HG03558 (cell line): Measurements from ENCODE around the gene RPTOR.

Experiments used
- ATAC-seq: cut with Tn5 transposase; IDR thresholded peaks from one replicate; pipeline ENCODE4 v1.9.1; 2021; ENCODE audit warnings: moderate number of reproducible peaks; ENCODE audit not compliant: unreplicated experiment; ENCODE audit errors: extremely low read depth

Gene RPTOR

DNA sequence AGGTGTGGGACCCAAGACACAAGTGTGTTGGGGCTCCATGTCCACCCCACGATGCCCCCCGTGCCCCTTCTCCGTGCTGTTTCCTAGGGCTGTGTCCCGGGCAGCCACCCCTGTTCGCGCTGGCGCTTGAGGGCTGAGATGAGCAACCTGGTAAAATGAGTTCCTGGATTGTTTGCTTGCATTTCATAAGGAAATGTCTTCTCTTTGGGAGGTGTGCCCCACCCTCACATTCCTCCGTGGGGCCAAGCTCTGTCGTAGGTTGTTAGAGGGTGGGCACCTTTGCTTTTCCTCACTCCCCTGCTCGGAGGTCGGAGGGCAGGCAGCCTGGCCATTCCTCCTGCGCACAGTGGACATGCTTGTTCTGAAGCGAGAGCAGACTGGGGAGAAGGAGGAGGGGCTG lies 275.7 kb downstream of the RPTOR start:
- ATAC-seq = no peak

DNA sequence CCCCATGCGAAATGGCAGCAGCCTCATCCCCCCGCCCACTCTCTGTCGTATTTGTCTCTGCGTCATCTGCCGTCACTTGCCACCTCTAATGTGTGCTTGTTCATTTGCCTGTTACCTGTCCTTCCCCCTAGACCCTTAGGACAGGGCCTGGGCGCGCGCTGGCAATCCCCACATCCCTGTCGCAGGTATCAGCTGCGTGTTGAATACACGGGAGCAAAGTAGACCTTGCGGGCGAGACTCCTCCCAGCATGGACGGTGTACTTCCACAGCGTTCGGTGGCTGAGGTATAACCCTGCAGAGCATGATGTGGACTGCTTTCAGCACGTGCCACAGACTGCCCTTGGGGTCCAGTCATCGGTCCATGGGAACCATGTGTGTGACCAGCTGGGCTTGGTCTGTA lies 276.9 kb downstream of the RPTOR start:
- ATAC-seq = no peak

DNA sequence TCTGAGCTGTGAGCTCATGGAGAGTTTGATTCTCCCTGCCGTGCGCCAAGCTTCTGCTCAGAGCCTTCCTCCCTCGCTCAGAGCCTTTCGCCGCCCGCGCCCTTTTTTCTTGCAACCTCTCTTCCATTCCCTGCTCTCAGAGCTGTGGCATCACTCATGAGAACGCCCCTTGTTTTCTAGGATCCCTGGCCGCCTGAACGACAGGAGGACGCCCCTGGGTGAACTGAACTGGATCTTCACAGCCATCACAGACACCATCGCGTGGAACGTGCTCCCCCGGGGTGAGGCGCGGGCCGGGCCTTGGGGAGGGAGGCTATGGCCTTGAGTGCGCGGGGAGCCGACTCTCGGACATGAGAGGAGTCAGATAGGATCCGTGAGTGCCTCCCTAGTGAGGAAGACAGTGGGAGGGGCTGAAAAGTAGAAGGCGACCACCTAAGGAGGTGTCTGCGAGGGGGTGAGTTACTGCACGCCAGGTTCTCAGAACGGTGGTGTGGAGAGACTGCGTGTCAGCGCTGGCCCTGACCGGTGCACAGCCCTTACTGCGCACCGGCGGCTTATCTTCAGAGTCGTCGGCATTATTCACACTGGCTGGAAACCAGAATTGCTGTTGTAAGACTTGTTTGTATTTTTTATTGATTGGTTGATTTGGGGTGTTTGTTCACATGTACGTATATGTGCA lies 277.5 kb downstream of the RPTOR start:
- ATAC-seq = no peak

GRCh38 chr17:80822700-80823410 lies 278.2 kb downstream of the RPTOR start:
- ATAC-seq = no peak

DNA sequence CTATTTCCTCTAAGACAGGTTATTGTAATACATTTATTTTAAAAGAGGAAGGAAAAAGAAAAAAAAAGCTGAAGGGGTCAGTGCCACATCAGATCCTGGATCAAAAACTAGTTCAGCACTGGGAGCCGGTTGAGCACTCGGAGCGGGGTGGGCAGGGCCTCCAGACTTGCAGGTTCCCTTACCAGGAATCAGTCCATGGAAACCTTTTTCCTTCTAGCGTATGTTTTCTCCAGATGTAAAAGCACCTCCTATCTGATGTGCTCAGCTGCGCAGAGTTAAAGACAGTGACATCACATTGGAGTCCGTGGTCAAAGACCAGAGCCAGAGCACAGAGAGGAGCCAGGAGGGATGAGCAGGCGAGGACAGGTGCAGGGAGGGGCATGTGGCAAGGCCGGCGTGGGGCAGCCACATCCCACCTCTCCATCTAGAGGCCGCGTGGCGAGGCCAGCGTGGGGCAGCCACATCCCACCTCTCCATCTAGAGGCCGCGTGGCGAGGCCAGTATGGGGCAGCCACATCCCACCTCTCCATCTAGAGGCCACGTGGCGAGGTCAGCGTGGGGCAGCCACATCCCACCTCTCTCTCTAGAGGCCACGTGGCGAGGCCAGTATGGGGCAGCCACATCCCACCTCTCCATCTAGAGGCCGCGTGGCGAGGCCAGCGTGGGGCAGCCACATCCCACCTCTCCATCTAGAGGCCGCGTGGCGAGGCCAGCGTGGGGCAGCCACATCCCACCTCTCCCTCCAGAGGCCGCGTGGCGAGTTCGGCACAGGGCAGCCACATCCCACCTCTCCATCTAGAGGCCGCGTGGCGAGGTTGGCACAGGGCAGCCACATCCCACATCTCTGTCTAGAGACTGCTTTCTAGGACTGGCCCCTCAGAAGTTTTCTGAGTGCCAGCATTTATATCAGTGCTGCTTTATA lies 280.2 kb downstream of the RPTOR start:
- ATAC-seq = no peak

DNA sequence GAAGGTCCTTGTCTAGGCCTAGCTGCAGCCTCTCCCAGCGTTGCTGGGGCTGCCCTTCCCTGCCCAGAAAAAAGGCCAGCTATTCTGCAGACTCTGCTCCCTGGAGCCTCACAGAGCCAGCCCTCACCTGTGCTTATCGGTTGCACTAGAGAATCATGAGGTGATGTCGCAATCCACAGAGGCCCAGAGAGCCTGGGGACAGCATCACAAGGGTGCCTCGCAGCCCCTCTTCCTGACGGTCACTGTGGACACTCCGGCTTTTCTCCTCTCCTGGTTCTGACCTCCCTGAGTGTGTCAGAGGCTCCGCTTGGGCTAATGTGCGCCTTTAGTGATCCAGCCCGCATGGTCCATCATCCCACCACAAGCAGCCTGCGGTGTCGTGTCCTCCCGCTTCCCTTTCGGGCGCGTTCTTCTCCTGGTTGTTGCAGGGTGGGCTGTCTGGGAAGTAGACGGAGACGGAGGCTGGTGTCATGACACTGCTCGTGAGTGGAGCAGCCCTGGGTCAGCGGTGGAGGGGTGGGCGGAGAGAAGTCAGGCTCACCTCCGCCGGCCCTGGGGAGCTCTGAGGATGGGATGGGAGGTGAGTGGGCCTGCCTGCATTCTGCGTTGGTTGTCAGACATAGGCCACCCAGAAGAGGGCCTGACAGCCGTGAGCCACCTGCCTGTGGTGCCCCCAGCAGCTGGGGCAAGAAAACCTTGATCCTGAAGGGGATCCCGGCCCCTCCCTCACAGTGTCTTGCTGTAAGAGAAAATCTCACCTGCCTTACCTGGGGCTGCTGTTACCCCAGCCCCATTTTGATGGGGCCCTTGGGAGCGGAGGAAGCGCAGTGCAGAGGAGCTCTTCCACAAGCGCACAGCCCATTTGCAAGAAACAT lies 281.1 kb downstream of the RPTOR start:
- ATAC-seq = no peak

GRCh38 chr17:80826346-80826954 lies 281.8 kb downstream of the RPTOR start:
- no peak for ATAC-seq

DNA sequence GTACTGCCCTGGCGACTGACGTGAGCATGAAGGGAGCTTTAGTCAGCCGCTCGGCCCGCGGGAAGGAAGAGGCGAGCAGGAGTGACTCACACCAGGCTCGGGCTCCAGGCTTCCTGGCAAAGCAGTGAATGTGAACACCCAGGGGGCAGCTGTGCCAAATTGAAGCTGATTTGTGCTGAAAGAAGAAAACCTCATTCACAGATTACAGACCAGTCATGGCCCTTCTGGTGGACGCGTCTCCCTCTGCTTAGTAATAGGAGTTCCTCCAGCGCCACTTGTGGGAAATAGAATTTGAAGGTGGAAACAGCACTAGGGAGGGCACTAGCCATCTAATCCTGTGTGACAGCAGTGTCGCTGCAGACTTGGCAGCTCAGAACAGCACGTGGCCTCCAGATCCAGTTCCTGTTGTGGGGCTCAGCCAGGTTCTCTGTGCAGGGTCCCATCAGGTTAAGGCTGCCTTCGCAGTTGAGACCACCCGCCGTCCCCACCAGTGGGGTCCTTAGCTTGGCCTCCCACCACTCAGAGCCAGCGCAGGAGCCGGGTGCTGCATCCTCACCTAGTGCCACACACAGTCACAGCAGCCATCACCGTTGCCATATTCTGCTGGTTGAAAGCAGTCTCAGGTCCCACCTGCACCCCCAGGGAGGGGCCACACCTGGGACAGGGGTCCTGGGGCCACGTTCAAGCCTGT lies 282.5 kb downstream of the RPTOR start:
- ATAC-seq = no peak

GRCh38 chr17:80827646-80828643 lies 283.3 kb downstream of the RPTOR start:
- no peak for ATAC-seq

GRCh38 chr17:80829166-80829813 lies 284.7 kb downstream of the RPTOR start:
- no peak for ATAC-seq

- no peak for ATAC-seq
Measured at GRCh38 chr17:80830020-80830780, 285.6 kb downstream of the RPTOR start.

GRCh38 chr17:80831491-80831890 lies 286.9 kb downstream of the RPTOR start:
- ATAC-seq = no peak

DNA sequence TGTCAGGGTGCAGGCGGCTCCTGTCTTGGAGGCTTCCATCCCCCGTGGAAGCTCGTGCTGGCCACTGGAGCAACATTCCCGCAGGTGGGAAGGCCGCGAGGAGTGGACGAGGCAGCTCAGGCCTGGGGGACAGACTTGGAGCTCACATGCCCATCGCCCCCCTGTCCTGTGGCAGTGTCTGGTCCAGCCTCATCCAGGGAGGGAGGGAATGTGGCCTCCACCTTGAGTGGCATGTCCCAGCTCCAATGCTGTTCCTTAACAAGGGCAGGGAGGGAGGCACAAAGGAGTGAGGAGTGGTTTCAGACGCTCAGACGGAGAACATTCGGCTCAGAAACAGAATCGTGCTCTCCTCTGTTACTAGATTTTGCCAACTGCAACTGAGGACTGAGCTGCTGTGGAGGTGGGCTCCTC lies 287.6 kb downstream of the RPTOR start:
- ATAC-seq = no peak

DNA sequence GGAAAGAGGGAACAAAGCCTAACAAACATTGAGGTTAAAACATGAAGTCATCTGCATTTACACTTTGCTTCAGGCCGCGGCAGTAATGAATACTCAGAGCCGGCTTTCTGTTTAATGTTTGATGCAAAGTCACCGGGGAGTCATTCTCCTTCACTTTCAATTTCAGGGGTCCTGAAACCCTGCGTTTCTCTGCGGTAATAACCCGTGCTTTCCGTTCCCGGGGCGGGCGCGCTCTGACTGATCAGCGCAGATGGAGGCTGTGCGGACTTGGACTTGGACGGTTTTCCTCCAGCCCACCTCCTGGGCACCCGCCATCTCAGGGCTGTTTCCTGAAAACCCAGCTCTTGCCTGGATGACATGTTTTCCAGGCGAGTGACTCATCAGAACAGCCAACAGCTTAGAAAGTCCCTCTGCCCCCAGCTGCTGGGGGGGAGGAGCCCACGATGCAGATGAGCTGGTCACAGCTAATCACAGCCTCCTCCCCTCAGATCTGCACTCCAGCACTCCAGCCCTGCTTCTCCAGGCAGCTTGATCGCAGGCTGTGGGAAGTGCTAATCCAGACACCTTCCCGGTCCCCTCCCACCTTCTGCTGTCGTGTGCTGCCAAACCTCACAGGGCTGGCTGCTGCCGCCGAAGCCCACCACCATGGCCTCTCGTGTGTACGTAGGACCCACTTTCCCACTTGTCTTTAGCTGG lies 288.4 kb downstream of the RPTOR start:
- peak; percentile 36 for ATAC-seq

GRCh38 chr17:80833952-80834892 lies 289.6 kb downstream of the RPTOR start:
- ATAC-seq = no peak
